Panc1 (cell line): ENCODE data around the gene MPRIP. TPM values are rescaled to one million over a fixed set of nuclear protein-coding genes. Genes with fewer than 3 reads are reported as not detected.

Source experiments
- ATAC-seq: fragments of 200-7000 bp; cut with Tn5 transposase; 2 replicates; pipeline ENCODE4 v1.9.1; 2020; ENCODE audit warnings: mild to moderate bottlenecking, moderate library complexity
- BruUV-seq: library from RNA; stranded (reverse); fragments of 400-500 nt; replicated peaks from 2 replicates; lab custom pipeline; 2021; lab: Mats Ljungman, UMichigan
- CTCF ChIA-PET: fragments of 300-600 bp; sonication (Branson Sonifier 250); formaldehyde crosslinking; loops from one replicate; lab custom pipeline; 2022; ENCODE audit warnings: antibody characterized with exemption; lab: Charles Lee
- POLR2A ChIA-PET: fragments of 300-600 bp; sonication (Branson Sonifier 250); formaldehyde crosslinking; loops from one replicate; lab custom pipeline; 2022; ENCODE audit warnings: antibody characterized with exemption; lab: Charles Lee
- DNase-seq: peaks from one replicate; pipeline ENCODE4 v3.0.0-alpha.2; 2010; ENCODE audit warnings: low read depth, low spot score
- H3K27ac ChIP-seq: 2 replicates; pipeline ENCODE4 v1.5.1; 2011; ENCODE audit warnings: mild to moderate bottlenecking, low read length, inconsistent platforms
- H3K27me3 ChIP-seq: fragments of 200-500 bp; sonication (Bioruptor generic); 2 replicates; pipeline ENCODE4 v1.6.0; 2014; ENCODE audit warnings: low read length, inconsistent platforms; ENCODE audit not compliant: control insufficient read depth, insufficient read depth
- H3K36me3 ChIP-seq: fragments of 200-500 bp; sonication (Bioruptor generic); 2 replicates; pipeline ENCODE4 v1.5.1; 2014; ENCODE audit warnings: inconsistent platforms, mild to moderate bottlenecking, low read length, moderate library complexity; ENCODE audit not compliant: control insufficient read depth, insufficient read depth
- H3K4me1 ChIP-seq: 2 replicates; pipeline ENCODE4 v1.5.1; 2011; ENCODE audit warnings: inconsistent platforms, mild to moderate bottlenecking, low read length, moderate library complexity; ENCODE audit not compliant: control insufficient read depth, insufficient read depth
- H3K4me3 ChIP-seq, 2 experiments: 2 replicates each; pipeline ENCODE4 v1.5.1; 2011 to 2012; ENCODE audit warnings: low read depth in 2 of 2, low read length in 2 of 2, mild to moderate bottlenecking in 2 of 2, inconsistent platforms in 1 of 2, moderate library complexity in 1 of 2
- H3K9me3 ChIP-seq: fragments of 200-500 bp; sonication (Bioruptor generic); 2 replicates; pipeline ENCODE4 v1.5.1; 2014; ENCODE audit warnings: low read depth, mild to moderate bottlenecking, inconsistent platforms, low read length, moderate library complexity; ENCODE audit not compliant: control insufficient read depth, insufficient read depth
- CTCF ChIP-seq: fragments of 450-650 bp; IDR thresholded peaks from 2 replicates; pipeline ENCODE4 v1.5.1; 2017; ENCODE audit warnings: mild to moderate bottlenecking
- POLR2AphosphoS5 ChIP-seq: IDR thresholded peaks from 2 replicates; pipeline ENCODE4 v1.6.1; 2012; ENCODE audit warnings: mild to moderate bottlenecking, low read depth, low read length, moderate library complexity
- REST ChIP-seq, 2 experiments: IDR thresholded peaks; 2 replicates each; pipeline ENCODE4 v1.6.1; 2011 to 2012; ENCODE audit warnings: low read depth in 2 of 2, control low read depth in 1 of 2, low read length in 1 of 2, mild to moderate bottlenecking in 1 of 2, moderate library complexity in 1 of 2; ENCODE audit not compliant: insufficient read depth in 1 of 2
- SIN3A ChIP-seq: IDR thresholded peaks from 2 replicates; pipeline ENCODE4 v1.6.1; 2012; ENCODE audit warnings: low read depth, mild to moderate bottlenecking, low read length, moderate library complexity, borderline replicate concordance; ENCODE audit not compliant: insufficient read depth
- TCF7L2 ChIP-seq: IDR thresholded peaks from 2 replicates; pipeline ENCODE4 v1.6.1; 2011; ENCODE audit warnings: mild to moderate bottlenecking, low read depth, low read length, inconsistent platforms
- in situ Hi-C: cut with HindIII; loops from 2 replicates; pipeline ENCODE4 v1.10.0; 2016; ENCODE audit warnings: low sequenced_read_pairs, low pct_unique_long_range_greater_than_20kb
- intact Hi-C: fragments of 100-400 bp; cut with micrococcal nuclease; formaldehyde crosslinking; loops from one replicate; pipeline ENCODE4 v1.10.0; 2022; ENCODE audit not compliant: unreplicated experiment
- total RNA-seq: library from RNA; stranded (reverse); gene quantifications from one replicate; pipeline ENCODE4 v1.2.1, GENCODE V29; 2021; ENCODE audit not compliant: unreplicated experiment

The MPRIP gene
- total RNA-seq, 1 experiment from 2014 or later: 155 TPM

- intact Hi-C loops: no loop called here
- Histone ChIP-seq H3K27me3 (no peaks in the 10 kb centered on the region), H3K9me3 (no peaks in the 10 kb centered on the region), H3K4me3 (no peak overlapping the region), H3K27ac (no peak overlapping the region), H3K4me1 (no peaks in the 10 kb centered on the region), H3K36me3 (no peaks in the 10 kb centered on the region)
- TF ChIP-seq TCF7L2 (no peak), CTCF (no peak), REST (IDR thresholded peaks at IDR 0.05; ENCODE audit: insufficient read depth in 1 of 2, low read depth in 2 of 2, low read length in 1 of 2) (no peak), POLR2AphosphoS5 (no peak), SIN3A (no peak)
- no TSS peak for BruUV-seq
- CTCF ChIA-PET: no interaction called here
- ATAC-seq (no peak), DNase-seq (no peak)
- in situ Hi-C loops: no loop called here
- POLR2A ChIA-PET: no interaction called here
Measured at GRCh38 chr17:17188586-17188985, 146.3 kb downstream of the MPRIP start.

GRCh38 chr17:17189559-17189958, 147.3 kb downstream of the MPRIP start:
- Histone ChIP-seq H3K4me1 (no peaks in the 10 kb centered on the region), H3K4me3 (no peak overlapping the region), H3K9me3 (no peaks in the 10 kb centered on the region), H3K36me3 (no peaks in the 10 kb centered on the region), H3K27ac (no peak overlapping the region), H3K27me3 (no peaks in the 10 kb centered on the region)
- TF ChIP-seq SIN3A (no peak), CTCF (no peak), POLR2AphosphoS5 (no peak)
- no TSS peak for BruUV-seq
- intact Hi-C loops: no loop called here
- no peak for ATAC-seq
- DNase-seq: no peak
- in situ Hi-C loops: no loop called here
- ChIA-PET CTCF (interaction anchor here (0.5 kb wide), 1 partner anchor 198 kb away, joined by 7 read pairs; no protein-coding TSS in a partner anchor), POLR2A (no interaction called here)
